ENCODE results near the gene LURAP1L. TPM values are rescaled to one million over a fixed set of nuclear protein-coding genes. Genes with fewer than 3 reads are reported as not detected.

LURAP1L gene
- total RNA-seq, 1 donor from 2014 or later, result 13.3 TPM

GRCh38 chr9:12730198-12730597 is 44.6 kb upstream of the LURAP1L start:
- no peaks in the 10 kb centered on the region for H3K27me3 ChIP-seq (ENCODE audit: insufficient read depth, low read length)
- Mint-ChIP-seq H3K27me3 (ENCODE audit: low read depth, unreplicated experiment) (no peaks in the 10 kb centered on the region), H3K9me3 (ENCODE audit: unreplicated experiment) (peaks cover 7% of the 10 kb centered on the region), H3K4me1 (ENCODE audit: low read depth, unreplicated experiment) (no peaks in the 10 kb centered on the region), H3K27ac (ENCODE audit: unreplicated experiment) (no peak overlapping the region), H3K4me3 (ENCODE audit: unreplicated experiment) (no peak overlapping the region), H3K36me3 (ENCODE audit: low read depth, unreplicated experiment) (no peaks in the 10 kb centered on the region)
- H3K79me2 ChIP-seq (ENCODE audit: insufficient read depth, low read length), result no peaks in the 10 kb centered on the region
- DNase-seq (ENCODE audit: low read depth) (no peak), FAIRE-seq (no peak)
- TF ChIP-seq CTCF (IDR thresholded peaks at IDR 0.05; ENCODE audit: insufficient read depth, low read depth, low read length), result no peak
- TF ChIP-seq EZH2 (IDR thresholded peaks at IDR 0.05; ENCODE audit: insufficient read depth, low read length), result no peak
- no peaks in the 10 kb centered on the region for H3K4me1 ChIP-seq (ENCODE audit: insufficient read depth, low read length)
- H4K20me1 ChIP-seq (ENCODE audit: insufficient read depth, low read length), result no peaks in the 10 kb centered on the region
- no peak overlapping the region for H3K4me2 ChIP-seq (ENCODE audit: low read length)
- no peaks in the 10 kb centered on the region for H3K9me3 ChIP-seq (ENCODE audit: insufficient read depth, low read depth, low read length)
- H2AFZ ChIP-seq (ENCODE audit: low read depth, low read length), result no peak overlapping the region
- H3K36me3 ChIP-seq (ENCODE audit: insufficient read depth, low read length), result no peaks in the 10 kb centered on the region
- H3K4me3 ChIP-seq (ENCODE audit: insufficient read depth, low read depth, low read length), result no peak overlapping the region
- H3K9ac ChIP-seq (ENCODE audit: low read length), result no peak overlapping the region
- H3K27ac ChIP-seq (ENCODE audit: low read depth, low read length), result no peak overlapping the region

- TF ChIP-seq EZH2 (IDR thresholded peaks at IDR 0.05; ENCODE audit: insufficient read depth, low read length) (no peak), CTCF (IDR thresholded peaks at IDR 0.05; ENCODE audit: insufficient read depth, low read depth, low read length) (no peak)
- no peak for FAIRE-seq
- Histone ChIP-seq H3K4me1 (ENCODE audit: insufficient read depth, low read length) (no peaks in the 10 kb centered on the region), H2AFZ (ENCODE audit: low read depth, low read length) (no peak overlapping the region), H3K9ac (ENCODE audit: low read length) (no peak overlapping the region), H4K20me1 (ENCODE audit: insufficient read depth, low read length) (no peaks in the 10 kb centered on the region), H3K27me3 (ENCODE audit: insufficient read depth, low read length) (no peaks in the 10 kb centered on the region), H3K4me3 (ENCODE audit: insufficient read depth, low read depth, low read length) (no peak overlapping the region), H3K36me3 (ENCODE audit: insufficient read depth, low read length) (no peaks in the 10 kb centered on the region), H3K9me3 (ENCODE audit: insufficient read depth, low read depth, low read length) (no peaks in the 10 kb centered on the region), H3K79me2 (ENCODE audit: insufficient read depth, low read length) (no peaks in the 10 kb centered on the region), H3K4me2 (ENCODE audit: low read length) (no peak overlapping the region), H3K27ac (ENCODE audit: low read depth, low read length) (no peak overlapping the region)
- peaks cover 7% of the 10 kb centered on the region for H3K9me3 Mint-ChIP-seq (ENCODE audit: unreplicated experiment)
- H3K4me3 Mint-ChIP-seq (ENCODE audit: unreplicated experiment), result no peak overlapping the region
- no peaks in the 10 kb centered on the region for H3K36me3 Mint-ChIP-seq (ENCODE audit: low read depth, unreplicated experiment)
- no peaks in the 10 kb centered on the region for H3K27me3 Mint-ChIP-seq (ENCODE audit: low read depth, unreplicated experiment)
- DNase-seq (ENCODE audit: low read depth), result no peak
- no peak overlapping the region for H3K27ac Mint-ChIP-seq (ENCODE audit: unreplicated experiment)
- no peaks in the 10 kb centered on the region for H3K4me1 Mint-ChIP-seq (ENCODE audit: low read depth, unreplicated experiment)
Observed at GRCh38 chr9:12730927-12731326, 43.9 kb upstream of the LURAP1L start.

GRCh38 chr9:12732971-12733370 is 41.8 kb upstream of the LURAP1L start:
- Mint-ChIP-seq H3K36me3 (ENCODE audit: low read depth, unreplicated experiment) (no peaks in the 10 kb centered on the region), H3K27ac (ENCODE audit: unreplicated experiment) (no peak overlapping the region), H3K27me3 (ENCODE audit: low read depth, unreplicated experiment) (no peaks in the 10 kb centered on the region), H3K4me1 (ENCODE audit: low read depth, unreplicated experiment) (no peaks in the 10 kb centered on the region), H3K9me3 (ENCODE audit: unreplicated experiment) (peaks cover 7% of the 10 kb centered on the region), H3K4me3 (ENCODE audit: unreplicated experiment) (no peak overlapping the region)
- Histone ChIP-seq H3K36me3 (ENCODE audit: insufficient read depth, low read length) (no peaks in the 10 kb centered on the region), H3K79me2 (ENCODE audit: insufficient read depth, low read length) (no peaks in the 10 kb centered on the region), H3K4me1 (ENCODE audit: insufficient read depth, low read length) (no peaks in the 10 kb centered on the region), H3K27ac (ENCODE audit: low read depth, low read length) (no peak overlapping the region), H3K9ac (ENCODE audit: low read length) (no peak overlapping the region), H3K4me3 (ENCODE audit: insufficient read depth, low read depth, low read length) (no peak overlapping the region), H4K20me1 (ENCODE audit: insufficient read depth, low read length) (no peaks in the 10 kb centered on the region), H2AFZ (ENCODE audit: low read depth, low read length) (no peak overlapping the region), H3K27me3 (ENCODE audit: insufficient read depth, low read length) (no peaks in the 10 kb centered on the region), H3K9me3 (ENCODE audit: insufficient read depth, low read depth, low read length) (no peaks in the 10 kb centered on the region), H3K4me2 (ENCODE audit: low read length) (no peak overlapping the region)
- TF ChIP-seq CTCF (IDR thresholded peaks at IDR 0.05; ENCODE audit: insufficient read depth, low read depth, low read length) (no peak), EZH2 (IDR thresholded peaks at IDR 0.05; ENCODE audit: insufficient read depth, low read length) (no peak)
- no peak for DNase-seq (ENCODE audit: low read depth)
- FAIRE-seq, result no peak
